Stimulated activated CD4-positive, alpha-beta T cell treated with anti-CD3 and anti-CD28 coated beads, Interleukin-2, amount 100 ng/mL, for 24 hours (primary cell): Measurements from ENCODE around the gene HEATR5B.
A peak's percentile ranks its signal among the peaks of the same experiment; 100 is the strongest.
"Not testable (repeated sequence)": the region's sequence is repeated elsewhere in the genome, so short reads cannot be mapped to it uniquely, and the experiment has no call there.

Source experiments
- DNase-seq, 2 donors: peaks; one replicate each; pipeline ENCODE4 v3.0.0-alpha.2; 2020

Gene HEATR5B

DNA sequence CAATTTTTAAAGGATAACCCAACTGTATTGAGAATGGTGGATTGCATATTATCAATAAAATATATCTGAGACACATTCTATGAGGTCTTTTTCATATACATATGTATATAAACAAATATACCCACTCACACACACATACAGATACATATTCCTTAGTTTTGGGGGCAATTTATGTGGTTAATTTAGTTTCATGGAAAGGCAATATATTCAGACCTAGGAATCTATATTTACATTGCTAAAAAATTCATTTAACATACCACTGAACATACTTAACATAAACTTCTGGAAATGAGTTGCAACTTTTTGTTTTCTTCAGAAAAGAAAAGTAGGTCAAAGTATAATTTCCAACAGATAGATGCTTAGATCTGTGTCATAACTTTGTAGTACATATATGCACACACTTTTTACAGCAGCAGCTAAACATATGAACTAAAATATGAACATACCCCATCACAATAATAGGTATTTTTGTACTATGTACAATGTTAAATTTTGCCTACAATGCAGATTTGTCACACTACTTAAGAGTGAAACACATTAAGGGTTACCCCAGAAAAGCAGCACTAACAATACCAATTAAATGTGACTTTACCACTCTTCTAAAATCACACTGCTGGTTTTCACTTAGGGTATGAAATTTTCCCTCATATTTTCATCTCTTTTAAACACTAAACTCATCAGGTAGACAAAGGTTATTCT is 23.0 kb downstream of the HEATR5B start:
- DNase-seq, result no peak

DNA sequence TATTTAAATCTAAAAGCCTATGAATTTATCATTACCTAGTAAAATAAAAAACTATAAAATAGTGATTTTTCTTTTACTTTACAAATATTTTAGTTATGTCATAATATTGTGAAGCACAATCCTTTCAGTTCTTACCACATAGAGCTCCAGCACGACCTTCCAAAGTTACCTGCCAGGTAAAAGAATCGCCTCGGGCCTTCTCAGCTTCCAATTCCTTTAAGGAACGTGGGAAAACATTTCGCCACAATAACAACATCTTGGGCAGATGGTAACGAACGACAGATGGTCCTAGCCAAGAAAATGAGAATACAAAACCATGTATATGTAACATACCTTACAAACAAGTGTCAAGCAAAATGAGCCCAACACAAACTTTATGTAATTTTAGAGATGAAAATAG is 23.7 kb downstream of the HEATR5B start:
- DNase-seq, result no peak

DNA sequence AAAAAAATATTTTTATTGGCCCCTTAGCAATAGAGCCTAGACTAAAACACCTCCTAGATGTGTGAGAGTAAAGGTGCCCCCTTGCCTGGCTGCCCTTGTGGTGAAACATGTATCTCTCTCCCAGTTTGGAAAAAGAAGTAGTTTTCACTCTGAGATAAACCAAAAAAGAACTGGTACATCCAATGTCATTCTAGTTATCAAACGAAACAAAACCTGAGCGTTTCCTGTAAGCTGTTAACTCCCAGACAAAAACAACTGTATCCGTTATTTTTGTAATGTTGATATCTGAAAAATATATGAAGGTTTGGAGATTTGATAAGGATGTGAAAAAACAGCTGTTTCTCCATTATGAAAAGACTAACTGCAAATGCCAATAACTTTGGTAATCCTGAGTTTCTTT is 24.3 kb downstream of the HEATR5B start:
- DNase-seq, result no peak

DNA sequence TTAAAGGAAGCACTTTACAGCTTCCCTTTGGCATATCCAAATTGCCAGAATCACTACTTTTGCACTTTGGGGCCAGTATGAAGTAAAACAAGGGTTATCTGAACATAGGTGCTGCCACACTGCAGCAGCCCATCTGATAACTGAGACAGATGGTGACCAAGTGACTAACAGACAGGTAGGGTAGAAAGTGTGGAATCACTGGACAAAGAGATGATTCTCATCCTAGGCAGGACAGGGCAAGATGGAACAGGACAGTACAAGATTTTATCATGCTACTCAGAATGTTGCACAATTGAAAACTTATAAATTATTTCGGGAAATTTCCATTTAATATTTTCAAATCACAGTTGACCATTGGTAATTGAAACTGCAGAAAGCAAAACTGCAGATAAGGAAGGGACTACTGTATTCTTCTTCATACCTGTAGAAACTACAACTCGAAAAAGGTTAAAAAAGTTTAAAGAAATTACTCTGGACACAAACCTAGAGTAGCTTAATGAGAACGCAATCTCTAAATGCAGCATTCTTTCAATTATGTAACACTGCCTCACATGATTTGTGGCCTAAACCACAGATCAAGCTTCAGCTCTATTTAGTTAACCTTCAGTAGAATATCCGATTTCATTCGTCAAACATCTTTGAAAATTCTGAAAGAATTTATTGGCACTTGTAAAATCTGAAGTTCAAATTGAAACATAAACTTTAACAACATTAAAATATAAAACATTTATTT is 31.4 kb downstream of the HEATR5B start:
- DNase-seq, result no peak

DNA sequence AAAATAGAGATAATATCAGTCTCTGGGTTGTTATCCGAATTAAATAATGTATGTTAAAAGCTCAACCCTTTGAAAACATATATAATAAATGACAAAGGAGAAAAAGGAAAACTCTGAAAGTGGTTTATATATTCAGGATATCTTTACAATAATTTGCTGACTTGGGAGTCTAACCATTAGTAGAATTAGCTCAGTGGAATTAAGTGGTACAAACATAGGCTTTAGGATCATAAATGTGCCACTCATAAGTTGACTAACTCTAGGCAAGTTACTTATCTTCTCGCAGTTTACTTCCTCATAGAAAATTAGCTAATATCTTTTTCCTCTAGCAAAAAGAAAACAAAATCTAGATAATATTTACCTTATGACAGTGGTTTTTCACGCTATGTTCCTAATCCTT is 44.6 kb downstream of the HEATR5B start:
- DNase-seq, result no peak

DNA sequence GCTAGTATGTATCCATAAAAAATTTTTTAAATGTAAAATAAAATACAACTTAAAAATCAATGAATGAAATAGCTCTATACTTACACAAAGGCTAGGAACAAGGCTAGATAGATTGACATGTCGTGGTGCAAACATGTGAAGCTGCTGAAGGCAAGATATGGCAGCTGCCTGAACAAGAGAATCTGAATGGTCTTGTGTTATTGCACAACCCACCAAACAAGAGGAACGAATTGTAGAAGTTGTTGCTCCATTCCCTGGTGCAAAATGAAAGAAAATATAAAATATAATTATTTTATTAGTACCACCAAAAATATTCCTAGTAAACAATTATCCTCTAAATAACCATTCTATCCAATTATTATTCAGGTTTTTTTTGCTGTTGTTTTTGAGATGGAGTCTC is 46.4 kb downstream of the HEATR5B start:
- no peak for DNase-seq

DNA sequence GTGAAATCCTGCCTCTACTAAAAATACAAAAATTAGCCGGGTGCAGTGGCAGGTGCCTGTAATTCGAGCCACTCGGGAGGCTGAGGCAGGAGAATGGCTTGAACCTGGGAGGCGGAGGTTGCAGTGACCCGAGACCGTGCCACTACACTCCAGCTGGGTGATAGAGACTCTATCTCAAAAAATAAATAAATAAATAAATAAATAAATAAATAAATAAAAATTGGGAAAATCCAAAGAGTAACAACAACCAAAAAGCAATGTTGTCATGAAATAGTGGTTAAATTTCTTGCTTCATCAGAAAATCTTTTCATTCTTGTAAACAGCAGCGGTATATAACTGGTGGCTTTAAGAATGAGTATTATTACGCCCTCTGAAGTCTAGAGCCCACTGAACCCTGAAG is 54.4 kb downstream of the HEATR5B start:
- DNase-seq, result no peak

DNA sequence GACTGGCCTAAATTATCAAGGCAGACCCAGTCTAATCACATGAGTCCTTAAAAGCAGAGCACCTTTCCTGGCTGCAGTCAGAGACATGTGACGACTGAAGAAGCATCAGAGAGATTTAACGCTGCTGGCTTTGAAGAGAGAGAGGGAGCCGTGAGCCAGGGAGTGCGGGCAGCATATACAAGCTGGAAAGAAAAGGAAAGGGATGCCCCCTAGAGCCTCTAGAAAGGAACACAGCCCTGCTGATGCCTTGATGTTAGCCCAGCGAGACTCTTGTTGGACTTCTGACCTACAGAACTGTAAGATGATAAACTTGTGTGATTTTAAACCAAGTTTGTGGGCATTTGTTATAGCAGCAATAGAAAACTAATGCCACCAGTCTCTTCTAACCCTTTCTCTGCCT is 58.1 kb downstream of the HEATR5B start:
- DNase-seq, result no peak

DNA sequence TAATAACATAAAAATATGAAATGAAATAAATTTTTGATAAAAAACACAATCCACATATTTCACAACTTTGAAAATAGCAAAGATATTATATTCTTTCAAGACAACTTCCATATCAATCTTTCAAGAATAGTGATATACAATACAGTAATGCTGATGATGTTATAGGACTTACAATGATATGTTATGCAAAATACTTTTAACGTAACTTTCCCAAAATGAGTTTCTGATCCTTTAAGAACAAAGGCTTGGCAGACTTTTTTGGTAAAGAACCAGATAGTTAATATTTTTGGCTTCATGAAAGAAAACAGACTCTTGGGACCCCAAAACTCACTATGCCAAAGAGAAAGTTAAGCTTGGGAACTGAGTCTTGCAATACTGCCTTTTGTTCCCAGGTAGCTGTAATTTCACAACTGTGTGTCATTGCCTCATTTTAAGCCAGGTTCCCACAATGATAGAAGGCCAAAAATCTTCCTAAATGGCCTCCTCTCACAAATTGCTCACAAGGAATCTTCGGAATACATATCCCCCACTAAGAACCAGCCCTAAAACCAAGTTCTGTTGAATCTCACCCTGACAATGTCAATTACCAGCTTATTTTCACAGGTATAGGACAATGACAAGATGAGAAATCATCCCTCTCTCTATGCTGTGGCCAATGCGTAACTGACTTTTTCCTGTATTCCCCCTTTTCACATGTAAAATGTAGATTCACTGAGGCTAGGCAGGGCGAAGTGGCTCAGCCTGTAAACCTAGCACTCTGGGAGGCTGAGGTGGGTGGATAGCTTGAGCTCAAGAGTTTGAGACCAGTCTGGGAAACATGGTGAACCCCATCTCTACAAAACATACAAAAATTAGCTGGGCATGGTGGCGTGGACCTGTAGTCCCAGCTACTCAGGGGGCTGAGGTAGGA is 63.0 kb downstream of the HEATR5B start:
- no peak for DNase-seq

DNA sequence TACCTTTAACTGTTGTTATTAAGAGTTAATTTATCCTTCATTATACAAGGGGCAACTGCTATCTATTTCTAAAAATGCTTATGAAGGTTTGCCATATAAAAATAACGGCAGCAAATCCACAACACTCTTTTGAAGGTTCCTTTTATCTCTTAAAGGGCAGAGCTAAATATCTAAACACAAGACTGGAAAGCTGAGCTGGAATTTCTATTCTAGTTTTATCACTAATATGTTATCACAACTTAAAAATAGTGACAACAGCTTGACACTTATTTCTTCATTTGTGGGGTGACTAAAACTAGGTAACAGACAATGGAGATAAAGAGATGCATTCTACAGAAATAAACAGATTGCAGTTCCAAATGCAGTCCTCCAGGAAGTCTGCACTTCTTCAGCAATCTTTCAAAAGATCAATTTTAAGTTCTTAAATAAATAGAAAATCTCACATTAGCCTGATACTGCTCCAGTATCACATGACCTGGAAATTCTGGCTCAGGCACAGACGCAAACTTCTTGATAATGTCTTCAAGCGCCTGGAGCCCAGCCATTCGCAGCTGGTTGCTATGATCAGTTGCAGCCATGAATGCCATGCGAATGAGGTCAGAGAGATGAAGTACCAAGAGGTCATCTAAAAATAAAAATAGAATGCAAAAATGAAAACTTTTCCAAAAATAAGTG is 63.8 kb downstream of the HEATR5B start:
- no peak for DNase-seq

DNA sequence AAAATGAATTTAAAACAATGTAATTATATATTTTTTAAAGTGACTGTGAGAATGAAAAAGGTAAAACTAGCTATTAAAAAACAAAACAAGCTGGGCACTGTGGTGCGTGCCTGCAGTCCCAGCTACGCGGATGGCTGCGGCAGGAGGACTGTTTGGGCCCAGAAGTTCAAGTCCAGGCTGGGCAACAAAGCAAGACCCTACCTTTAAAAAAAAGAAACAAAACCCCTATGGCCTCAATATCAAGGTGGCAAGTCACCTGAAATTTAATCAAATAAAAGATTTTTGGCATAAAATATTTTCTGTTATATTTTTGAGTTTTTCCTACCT is 70.9 kb downstream of the HEATR5B start:
- DNase-seq, result no peak

DNA sequence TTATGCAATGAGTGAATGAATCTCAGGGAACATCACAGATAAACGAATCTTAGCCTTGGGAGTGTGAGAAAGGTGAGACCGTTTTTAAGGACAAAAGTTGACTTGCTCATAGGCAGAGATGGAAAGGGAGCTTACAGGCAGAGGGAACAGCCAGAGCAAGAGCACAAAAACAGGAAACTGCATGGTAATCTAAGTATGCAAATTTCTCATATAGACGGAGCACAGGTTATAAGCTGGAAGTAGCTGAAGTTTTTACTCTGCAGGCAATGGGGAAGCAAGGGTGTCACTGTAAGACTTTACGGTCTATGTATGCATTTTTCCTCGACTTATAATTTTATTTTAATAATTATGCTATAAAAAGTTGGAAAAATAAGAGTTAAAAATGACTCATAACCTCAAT is 73.0 kb downstream of the HEATR5B start:
- no peak for DNase-seq

DNA sequence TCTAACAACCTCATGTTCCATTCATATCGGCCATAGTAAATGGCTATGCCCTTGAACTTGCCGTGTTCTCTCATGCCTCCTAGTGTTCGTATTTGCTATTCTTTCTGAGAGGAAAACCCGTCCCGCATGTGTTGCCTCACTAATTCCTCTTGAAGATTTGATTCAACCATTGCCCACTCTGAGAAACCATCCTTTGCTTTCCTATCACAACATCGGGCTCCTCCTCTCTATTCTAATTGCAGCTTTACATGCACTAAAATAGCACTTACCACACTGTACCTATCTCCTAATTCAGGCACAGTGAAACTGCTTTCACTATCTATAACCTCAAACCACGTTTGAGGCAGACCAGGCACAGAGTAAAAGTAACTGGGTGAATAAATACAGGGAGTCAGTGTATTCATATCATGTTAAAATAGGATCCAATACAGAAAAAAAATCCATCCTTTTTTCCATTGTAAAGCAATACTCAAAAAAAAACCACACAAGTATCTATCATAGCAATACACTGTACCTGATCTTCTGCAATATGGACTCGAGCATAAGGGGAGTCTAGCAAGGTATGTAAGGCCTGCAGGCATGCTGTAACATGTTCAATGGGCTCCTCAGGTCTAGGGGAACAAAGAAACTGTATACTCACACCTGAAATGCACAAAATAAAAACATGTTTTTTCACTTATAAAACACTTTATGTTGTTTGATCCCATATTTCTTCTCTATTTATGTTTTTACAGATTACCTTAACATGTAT is 78.9 kb downstream of the HEATR5B start:
- peak in 1 of 2 donors; percentile 22 for DNase-seq

DNA sequence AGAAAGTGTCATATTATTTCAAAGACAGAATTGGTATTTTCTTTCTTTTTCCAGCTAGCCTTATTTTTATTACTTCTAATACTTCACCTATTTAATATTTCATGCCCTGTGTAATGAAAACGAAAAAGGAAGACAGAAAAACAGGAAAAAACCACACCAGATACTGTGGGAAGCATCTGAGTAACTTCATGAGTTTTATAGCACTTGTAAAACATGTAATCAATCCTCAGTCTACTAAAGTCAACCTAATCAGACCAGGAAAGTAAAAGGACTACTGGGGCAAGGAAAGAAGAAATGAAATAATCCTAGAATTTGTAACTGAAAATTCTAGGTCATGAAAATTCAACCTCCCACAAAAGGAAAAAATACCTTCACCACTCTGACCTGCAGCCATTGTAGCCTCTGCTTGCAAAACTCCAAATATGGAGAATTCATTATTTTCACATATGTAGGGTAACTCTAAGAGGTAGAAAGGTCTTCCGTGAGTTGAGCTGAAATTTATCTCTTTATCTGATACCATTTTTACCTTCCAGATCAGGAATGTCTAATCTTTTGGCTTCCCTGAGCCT is 83.1 kb downstream of the HEATR5B start:
- no peak for DNase-seq

DNA sequence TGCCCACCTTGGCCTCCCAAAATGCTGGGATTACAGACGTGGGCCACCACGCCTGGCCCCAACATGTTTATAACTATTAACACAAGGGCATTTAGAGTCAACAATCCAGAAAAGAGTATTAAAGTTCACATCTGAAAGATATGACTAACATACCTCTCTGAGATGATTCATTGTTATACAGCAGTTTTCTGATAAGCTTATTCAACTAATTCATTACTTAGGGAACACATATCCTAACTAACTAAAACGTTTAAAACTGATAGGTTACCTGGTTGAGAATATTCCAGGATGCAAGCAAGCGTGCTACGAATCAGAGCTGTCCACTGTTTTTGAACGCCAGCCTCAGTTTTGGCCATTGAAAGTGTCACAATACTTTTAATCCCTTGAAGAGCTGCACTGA is 83.9 kb downstream of the HEATR5B start:
- DNase-seq, result no peak

DNA sequence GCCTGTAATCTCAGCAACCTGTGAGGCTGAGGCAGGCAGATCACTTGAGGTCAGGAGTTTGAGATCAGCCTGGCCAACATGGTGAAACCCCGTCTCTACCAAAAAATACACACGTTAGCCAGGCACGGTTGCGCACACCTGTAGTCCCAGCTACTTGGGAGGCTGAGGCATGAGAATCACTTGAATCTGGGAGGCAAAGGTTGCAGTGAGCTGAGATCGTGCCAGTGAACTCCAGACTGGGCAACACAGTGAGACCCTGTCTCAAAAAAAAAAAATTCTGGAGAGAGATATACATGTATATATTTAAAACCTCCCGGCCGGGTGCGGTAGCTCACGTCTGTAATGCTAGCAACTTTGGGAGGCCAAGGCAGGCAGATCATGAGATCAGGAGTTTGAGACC is 84.8 kb downstream of the HEATR5B start:
- not testable (repeated sequence) for DNase-seq

DNA sequence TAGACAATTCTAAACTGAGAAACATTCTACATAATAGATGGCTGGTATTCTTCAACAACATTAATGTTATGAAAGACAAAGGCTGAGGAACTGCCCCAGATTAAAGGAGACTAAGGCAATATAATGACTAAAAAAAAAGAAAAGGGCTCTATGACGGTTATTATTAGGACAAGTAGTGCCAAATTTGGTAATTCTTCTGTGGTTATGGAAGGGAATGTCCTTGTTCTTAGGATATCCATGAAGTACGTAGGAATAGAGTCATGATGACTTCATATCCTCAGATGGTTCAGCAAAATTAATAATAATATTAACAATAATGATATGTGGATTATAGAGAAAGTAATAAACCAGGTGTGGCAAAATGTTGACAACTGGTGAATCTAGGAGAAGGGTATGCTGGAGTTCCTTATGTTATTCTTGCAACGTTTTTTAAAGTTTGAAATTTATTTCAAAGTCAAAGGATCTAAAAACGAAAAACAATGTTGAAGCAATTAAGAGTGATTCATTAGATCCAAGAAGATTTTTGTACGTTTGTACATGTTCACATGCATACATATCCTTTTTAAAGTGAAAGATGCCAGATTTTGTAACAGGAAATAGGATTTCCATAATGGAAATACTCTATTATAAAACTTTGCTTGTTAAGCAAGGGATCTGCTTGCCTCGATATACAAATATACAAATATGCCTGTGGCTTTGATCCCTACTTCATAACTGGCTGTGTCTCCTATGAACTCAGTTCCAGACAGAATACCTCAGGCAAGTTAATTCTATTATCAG is 90.1 kb downstream of the HEATR5B start:
- no peak for DNase-seq

DNA sequence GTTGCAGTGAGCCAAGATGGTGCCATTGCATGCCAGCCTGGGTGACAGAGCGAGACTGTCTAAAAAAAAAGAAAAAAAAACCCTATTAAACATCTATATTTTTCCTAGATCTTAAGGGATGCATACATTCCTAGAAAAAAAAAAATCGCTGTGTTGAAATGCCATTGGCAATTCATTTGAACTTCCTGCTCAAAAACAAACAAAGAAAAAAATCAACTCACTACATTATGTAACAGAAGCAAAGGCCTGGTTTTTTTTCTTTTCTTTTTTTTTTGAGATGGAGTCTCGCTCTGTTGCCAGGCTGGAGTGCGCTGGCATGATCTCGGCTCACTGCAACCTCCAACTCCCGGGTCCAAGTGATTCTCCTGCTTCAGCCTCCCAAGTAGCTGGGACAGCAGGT is 96.2 kb downstream of the HEATR5B start:
- no peak for DNase-seq

DNA sequence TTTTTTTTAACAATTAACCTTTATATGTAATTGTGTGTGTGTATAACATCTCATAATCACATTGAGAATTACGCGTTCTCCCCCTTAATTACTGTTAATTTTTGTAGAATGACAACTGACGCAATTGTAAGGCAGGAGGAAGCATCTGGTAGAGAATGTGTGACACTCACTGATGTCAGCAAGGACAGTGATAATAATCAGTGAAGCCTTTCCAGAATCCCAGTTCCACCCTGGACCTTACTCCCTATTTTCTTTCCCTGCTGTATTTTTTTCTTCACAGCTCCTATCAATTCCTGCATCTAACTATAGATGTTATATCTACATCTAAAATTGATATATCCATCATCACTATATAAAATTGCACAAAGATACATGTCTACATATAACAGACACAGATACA is 101.7 kb downstream of the HEATR5B start:
- DNase-seq, result no peak

DNA sequence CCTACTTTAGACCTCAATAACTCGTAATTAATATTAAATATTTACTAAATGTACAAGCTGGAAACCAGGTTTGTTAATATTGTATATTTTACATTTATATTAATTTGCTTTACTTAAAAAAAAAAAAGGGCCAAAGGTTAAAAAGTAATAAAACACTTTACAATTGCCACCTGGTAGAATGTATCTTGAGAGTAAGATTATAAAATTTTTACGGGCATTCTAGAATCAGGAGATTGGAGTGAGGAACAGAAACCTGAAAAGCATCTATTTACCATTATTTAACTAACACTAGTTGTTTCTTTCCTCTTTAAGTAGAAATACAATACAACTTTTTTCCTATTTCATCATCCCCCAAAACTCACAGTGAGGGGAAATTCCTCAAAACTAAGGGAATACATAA is 102.3 kb downstream of the HEATR5B start:
- DNase-seq, result no peak

DNA sequence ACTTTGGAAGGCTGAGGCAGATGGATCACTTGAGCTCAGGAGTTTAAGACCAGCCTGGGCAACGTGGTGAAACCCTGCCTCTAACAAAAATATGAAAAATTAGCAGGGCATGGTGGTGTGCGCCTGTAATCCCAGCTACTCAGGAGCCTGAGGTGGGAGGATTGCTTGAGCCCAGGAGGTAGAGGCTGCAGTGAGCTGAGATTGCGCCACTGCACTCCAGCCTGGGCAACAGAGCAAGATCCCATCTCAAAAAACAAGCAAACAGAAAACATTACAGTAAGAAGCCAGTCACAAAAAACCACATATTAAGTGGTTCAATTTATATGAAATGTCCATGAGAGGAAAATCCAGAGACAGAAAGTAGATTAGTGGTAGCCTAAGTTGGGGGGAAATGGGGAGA is 105.2 kb downstream of the HEATR5B start:
- DNase-seq, result not testable (repeated sequence)
